G401 (cell line): ENCODE data around the gene HSP90AA1. TPM values are rescaled to one million over a fixed set of nuclear protein-coding genes. Genes with fewer than 3 reads are reported as not detected.
A peak's percentile ranks its signal among the peaks of the same experiment; 100 is the strongest.
"Not testable (repeated sequence)": the region's sequence is repeated elsewhere in the genome, so short reads cannot be mapped to it uniquely, and the experiment has no call there.

Experiments
- DNase-seq: peaks from one replicate; pipeline ENCODE4 v3.0.0-alpha.2; 2015; ENCODE audit warnings: low spot score
- in situ Hi-C: cut with HindIII; loops from 2 replicates; pipeline ENCODE4 v1.10.0; 2016; ENCODE audit warnings: low sequenced_read_pairs, mixed read lengths
- total RNA-seq: library from RNA; depleted of rRNA; stranded (reverse); fragments of >200 nt; shearing (Covaris generic); gene quantifications from 2 replicates; pipeline ENCODE4 v1.2.3, GENCODE V29; 2014

HSP90AA1 gene
- total RNA-seq, 1 experiment from 2014 or later: 248 TPM

DNA sequence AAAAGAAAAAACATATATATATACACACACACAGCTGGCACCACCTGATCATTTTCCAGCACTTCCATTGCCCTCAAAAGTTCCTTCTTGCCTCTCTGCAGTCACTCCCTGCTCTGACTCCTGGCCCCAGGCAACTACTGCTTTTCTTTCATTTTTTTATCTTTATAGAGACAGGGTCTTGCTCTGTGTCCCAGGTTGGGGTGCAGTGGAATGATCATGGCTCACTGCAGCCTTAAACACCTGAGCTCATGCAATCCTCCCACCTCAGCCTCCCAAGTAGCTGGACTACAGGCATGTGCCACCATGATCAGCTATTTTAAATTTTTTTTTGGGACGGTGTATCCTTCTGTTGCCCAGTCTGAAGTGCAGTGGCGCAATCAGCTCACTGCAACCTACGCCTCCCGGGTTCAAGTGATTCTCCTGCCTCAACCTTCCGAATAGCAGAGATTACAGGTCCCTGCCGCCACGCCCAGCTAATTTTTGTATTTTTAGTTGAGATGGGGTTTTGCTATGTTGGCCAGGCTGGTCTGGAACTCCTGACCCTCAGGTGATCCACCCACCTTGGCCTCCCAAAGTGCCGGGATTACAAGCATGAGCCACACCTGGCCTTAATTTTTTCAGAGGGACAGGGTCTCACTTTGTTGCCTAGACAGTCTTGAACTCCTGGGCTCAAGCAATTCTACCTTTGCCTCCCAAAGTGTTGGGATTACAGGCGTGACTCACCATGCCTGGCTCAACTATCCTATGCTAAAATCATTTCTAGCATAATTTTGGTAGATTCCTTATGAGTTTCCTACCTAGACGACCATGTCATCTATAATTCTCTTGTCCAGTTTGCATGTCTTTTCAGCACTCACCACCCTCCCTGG is 7.8 kb downstream of the HSP90AA1 start:
- no peak for DNase-seq
- in situ Hi-C loops: loop anchor here (25.0 kb wide), 1 partner anchor 233 kb away; the partner anchor contains the start of genes MOK and ZNF839

DNA sequence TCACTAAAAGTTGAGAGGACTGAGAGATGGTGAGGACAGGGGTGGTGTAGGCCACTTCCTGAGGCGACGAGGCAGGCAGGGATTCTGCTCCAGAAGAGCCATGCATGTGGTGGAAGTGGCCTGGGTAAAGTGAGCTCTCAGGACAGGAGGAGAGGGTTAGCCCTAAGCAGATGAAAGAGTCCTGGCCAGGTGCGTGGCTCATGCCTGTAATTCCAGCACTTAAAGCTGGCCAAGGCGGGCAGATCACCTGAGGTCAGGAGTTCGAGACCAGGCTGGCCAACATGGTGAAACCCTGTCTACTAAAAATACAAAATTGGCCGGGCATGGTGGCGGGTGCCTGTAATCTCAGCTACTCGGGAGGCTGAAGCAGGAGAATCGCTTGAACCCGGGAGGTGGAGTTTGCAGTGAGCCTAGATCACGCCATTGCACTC is 8.5 kb downstream of the HSP90AA1 start:
- DNase-seq: not testable (repeated sequence)
- in situ Hi-C loops: loop anchor here (25.0 kb wide), 1 partner anchor 234 kb away; the partner anchor contains the start of genes MOK and ZNF839

DNA sequence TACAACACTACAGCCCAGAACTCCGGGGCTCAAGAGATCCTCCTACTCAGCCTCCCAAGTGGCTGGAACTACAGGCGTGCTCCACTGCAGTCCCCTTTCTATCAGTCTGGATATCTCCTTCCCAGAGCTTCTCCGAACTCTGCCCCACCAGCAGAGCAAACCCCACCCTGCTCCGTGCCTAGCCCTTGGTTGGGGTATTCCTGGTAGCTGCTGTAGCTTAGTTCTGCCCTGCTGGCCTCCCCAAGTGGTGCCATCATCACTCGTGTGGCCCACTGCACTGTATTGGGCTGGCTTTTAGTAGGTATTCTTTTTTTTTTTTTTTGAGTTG is 9.5 kb downstream of the HSP90AA1 start:
- no peak for DNase-seq
- in situ Hi-C loops: loop anchor here (25.0 kb wide), 1 partner anchor 235 kb away; the partner anchor contains the start of genes MOK and ZNF839

DNA sequence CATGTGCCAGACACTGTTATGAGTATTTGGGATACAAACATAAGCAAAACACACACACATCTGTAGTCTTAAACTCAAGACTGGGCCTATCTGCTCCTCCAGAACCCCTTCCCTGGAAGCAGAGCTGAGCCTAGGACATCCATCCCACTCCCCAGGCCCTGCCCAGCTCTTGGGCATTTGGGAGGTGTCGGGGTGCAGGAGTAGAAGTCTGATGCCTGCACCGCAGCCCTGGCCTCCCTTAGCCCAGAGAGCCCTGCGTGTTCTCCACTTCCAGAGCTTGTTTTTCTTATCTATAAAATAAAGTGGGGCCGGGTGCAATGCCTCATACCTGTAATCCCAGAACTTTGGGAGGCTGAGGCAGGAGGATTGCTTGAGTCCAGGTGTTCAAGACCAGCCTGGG is 11.7 kb downstream of the HSP90AA1 start:
- no peak for DNase-seq
- in situ Hi-C loops: loop anchor here (25.0 kb wide), 1 partner anchor 237 kb away; the partner anchor contains the start of genes MOK and ZNF839

DNA sequence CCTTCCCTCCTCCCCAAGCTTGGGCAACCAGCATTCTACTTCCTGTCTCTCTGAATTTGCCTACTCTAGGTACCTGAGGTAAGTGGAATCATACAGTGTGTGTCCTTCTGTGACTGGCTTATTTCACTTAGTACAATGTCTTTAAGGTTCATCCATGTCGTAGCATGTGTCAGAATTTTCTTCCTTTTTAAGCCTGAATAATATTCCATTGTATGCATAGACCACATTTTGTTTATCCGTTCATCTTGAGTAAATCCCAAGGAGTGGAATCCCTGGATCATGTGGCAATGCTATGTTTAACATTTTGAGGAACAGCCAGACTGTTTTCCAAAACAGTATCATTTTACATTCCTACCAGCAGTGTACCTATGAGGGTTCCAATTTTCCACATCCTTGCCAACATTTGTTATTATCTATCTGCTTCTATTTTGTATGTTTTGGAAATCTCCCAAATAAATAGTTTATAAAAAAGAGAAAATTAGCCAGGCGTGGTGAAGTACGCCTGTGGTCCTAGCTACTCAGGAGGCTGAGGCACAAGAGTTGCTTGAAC is 12.4 kb downstream of the HSP90AA1 start:
- in situ Hi-C loops: no loop called here

DNA sequence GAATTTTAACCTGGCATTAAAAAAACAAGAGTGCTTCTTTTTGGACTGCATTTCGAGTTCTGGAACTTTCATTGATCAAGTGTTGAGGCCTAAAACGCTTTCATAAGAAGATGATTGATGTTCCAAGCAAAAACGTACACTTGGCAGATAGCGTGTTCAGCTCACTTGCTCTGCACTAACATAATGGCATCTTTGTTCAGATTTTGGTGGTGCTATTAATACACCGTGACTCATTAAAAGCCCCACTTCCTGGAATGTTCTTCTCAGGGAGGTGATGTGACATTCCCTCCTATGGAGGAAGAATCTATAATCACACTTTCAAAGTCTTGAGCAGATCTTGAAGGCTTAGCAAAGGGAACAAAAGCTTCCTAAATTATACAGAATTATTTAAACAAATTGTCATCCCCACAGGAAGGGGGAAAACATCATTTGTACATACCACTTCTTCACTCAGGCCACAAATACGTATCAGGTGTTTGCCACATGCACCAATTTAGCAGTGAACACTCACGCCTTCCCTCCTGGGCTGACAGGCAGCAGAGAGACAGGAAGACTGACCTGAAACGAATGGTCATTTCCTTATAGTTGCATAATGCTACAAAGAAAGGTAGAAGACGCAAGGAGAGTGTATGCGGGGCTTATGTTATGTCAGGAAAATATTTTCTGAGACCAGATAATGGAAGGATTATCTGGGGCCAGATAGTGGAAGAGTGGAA is 15.4 kb downstream of the HSP90AA1 start:
- in situ Hi-C loops: no loop called here
- DNase-seq: no peak

More for the DNA sequence above, 12.4 kb downstream of the HSP90AA1 start:
- no peak for DNase-seq

DNA sequence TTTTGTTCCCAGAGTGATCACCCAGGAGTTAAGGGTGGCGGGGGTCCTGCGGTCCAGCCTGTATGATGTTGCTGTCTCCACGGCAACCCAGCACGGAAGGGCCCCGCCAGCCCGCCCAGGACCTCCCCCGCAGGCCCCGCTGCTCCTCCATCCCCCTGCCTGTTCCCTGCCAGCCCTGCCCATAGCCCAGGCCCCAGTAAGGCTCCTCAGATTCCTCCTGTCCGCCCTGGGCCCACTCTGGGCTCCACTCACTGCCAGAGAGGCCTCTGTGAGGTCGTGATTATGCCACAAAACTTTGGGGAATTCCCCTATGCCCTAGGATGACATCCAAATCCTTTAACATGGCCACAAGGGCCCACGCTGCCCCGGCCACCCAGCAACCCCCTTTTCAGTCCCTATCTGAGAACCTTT is 20.8 kb downstream of the HSP90AA1 start:
- in situ Hi-C loops: no loop called here
- DNase-seq: no peak

DNA sequence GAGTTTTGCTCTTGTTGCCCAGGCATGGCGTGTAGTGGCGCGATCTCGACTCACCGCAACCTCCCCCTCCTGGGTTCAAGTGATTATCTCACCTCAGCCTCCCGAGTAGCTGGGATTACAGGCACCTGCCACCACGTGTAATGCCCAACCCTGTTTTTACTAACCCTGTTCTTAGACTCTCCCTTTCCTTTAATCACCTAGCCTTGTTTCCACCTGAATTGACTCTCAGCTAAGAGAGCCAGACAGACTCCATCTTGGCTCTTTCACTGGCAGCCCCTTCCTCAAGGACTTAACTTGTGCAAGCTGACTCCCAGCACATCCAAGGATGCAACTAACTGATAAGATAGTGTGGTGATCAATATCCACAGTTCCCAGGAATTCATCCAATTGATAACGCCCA is 22.3 kb downstream of the HSP90AA1 start:
- DNase-seq, in situ Hi-C loops: not testable (repeated sequence)

DNA sequence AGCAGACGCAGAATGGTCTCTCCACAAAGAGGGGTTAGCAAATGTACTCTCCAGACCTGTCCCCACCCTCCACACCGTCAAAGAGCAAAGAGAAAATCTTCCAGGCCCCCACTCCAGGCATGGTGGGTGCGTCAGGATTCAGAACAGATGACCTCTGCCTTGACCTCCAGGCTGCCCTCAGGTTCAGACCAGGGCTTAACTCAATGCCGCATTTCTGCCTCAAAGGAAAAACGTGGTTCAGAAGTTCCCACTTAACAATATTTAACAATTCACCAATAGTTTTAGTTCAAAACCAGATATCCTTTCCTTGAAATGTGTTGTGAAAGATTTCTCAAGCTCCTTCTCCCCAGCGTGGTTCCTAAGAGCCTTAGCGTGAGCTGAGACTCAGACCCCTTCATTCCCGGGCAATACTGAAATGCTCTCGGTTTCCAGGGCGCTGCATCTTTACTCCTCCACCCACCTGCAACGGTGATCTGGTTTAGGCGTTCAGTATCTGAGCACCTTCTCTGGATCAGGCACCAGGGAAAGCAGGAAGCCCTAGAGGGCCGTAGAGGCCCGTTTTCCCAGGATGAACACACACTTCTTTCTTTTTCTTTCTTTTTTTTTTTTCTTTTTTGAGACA is 22.9 kb downstream of the HSP90AA1 start:
- DNase-seq: no peak
- in situ Hi-C loops: no loop called here

DNA sequence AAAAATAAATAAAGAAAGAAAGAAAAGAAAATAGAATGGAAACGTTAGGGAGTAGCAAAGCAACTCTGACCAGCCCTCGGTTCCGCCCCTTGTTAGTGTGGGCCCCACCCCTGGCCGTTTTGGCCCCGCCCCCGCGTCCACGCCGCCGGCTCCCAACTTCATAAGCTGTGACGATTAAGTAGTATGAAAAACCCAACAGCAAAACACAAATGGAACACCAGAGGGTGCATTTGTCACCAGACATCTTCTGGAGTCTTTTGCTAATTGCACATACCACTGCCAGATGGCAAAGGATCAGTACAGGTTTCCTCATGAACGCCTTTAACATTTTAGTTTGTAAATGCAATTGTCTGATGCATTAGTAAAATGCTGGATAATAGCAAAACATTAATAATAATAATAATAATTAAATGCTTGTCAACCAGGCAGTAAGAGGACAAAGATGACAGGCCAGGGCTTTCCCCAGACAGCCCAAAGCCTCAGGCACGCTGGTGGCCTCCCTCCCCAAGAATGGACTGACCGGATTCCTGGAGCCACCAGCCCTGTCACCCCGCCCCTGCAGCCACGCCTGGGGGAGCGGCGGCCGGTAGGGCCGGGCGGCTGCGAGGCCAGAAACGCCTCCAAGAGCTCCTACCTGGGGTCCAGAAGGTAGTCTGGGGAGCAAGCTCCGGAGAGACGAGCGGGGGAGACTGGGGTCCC is 23.6 kb downstream of the HSP90AA1 start:
- in situ Hi-C loops: no loop called here
- peak; percentile 88 for DNase-seq

DNA sequence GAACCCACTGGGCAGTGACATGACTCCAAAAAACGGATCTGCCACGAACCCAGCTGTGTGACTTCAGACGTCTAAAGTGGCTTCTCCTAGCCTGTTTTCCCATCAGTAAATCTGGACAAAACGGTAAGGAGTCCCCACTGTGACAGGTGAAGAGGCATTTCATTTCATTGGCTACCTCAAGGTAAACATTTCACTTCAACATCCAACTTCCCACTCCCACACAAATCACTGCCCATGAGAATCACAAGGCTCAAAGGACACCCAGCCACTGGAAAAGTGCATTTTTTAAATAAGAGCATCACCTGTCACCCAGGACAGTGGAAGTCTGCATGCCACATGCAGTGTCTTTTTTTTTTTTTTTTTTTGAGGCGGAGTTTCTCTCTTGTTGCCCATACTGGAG is 27.9 kb downstream of the HSP90AA1 start:
- in situ Hi-C loops: no loop called here
- no peak for DNase-seq

DNA sequence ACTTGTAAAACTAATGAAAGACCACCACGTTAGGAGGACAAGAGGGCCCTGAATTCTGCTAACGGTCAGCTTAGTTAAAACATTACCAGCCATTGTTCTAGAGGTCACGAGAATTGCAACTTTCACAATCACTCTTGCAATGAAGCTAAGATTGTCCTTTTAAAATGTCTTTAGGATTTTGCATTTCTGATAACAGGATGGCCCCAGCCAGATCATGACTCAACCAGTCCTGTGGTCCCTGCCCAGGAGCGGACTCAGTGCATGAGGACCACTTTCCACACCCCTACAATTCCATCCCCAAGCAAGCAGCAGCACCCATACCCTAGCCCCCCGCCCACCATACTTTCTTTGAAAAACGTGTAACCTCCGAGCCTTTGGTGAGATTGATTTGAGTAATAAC is 28.7 kb downstream of the HSP90AA1 start:
- no peak for DNase-seq
- in situ Hi-C loops: no loop called here

DNA sequence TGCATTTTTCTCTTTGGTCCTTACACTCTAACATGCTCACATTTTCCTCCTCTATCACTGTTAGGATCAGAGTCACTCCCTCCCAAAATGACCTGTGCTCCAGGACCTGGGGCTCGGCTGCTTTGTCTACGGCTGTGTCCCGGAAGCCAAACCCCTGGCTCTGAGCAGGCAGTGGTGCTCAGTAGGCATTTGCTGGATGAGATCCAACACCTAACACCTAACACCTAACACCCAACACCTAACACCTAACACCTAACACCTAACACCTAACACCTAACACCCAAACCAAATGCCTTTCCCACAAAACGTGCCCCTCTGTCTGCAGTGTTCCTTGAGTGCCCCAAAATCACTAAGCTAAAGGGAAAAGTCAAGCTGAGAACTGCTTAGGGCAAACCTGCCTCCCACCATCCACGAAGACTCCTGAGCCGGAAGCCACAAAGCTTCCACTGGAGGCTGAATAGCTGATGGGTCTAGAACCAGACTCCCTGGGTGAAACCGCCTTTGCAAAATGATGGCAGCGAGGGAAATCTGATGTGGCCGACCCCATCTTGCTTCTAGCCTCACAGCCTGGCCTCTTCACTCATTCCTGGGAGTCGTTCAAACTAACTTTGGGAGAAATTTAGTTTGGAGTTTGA is 29.2 kb downstream of the HSP90AA1 start:
- in situ Hi-C loops: no loop called here

DNA sequence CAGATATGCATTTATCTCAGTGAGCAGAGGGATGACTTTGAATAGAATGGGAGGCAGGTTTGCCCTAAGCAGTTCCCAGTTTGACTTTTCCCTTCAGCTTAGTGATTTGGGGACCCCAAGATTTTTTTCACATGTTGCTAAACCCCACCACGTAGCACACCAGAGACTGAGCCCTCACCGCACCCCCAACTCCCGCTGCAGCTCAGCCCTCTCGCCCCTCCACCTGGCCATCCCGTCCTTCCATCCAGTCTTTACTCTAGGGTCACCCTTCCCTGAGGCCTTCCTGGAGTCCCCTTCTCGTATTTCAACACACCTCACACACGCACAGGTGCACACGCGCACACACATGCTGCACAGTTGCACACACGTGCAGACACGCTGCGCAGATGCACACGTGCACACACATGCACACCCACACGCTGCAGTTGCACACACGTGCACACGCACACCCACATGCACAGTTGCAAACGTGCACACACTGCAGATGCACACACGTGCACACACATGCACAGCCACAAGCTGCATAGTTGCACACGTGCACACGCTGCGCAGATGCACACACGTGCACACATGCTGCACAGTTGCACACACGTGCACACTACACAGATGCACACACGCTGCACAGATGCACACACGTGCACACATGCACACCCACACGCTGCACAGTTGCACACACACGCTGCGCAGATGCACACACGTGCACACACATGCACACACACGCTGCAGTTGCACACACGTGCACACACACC is 30.0 kb downstream of the HSP90AA1 start:
- DNase-seq: no peak
- in situ Hi-C loops: no loop called here

More for the DNA sequence above, 29.2 kb downstream of the HSP90AA1 start:
- DNase-seq: no peak

DNA sequence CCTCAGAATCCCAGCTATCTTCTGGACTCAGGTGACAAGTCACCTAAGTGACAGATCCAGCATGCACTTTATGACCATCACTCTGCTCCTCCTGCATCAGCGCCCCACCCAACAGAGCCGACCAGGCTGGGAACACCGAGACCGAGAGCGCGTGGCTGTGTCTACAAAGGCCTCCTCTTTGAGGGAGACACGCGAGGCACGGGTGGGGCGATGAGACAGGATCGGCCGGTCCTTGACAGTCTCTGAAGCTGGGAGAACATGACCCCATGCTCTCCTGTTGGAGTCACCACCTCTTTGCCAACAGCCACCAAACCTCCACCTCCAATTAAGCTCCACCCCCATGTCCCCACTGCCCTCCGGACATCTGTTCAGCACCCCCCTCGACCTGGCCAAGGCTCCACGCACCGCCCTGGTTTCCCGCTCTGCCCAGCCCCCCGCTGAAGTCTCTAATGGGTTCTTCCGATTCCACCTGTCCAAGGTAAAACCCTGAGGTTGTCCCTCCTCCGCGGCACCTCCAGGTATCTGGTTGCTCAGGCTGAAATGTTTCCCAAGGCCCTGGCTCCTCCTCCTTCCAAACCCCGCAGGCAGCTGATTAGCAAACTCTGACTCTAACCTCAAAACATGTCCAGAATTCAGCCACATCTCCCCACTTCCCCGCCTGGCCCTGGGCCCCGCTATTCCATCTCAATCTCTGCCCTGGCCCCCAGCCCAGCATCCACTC is 31.5 kb downstream of the HSP90AA1 start:
- in situ Hi-C loops: no loop called here
- peak; percentile 27 for DNase-seq

DNA sequence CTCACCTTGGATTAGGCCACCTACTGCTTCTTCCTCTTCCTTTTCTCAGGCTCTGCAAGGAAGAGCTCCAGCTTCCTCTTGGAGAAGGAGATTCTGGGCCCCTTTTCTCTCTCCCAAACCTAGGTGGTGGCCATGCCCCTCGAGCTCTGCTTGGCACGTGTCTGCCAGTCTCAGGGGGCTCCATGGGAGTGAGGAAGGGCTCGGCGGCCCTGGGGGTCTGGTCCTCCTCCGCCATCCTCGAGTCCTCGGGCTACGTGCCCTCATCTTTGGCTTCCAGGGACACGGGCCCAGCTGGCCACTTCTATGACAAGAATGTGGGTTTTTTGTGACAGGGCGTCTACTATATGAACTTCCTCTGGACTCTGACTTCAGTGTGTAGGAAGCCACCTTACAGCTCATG is 34.3 kb downstream of the HSP90AA1 start:
- DNase-seq: no peak
- in situ Hi-C loops: no loop called here

DNA sequence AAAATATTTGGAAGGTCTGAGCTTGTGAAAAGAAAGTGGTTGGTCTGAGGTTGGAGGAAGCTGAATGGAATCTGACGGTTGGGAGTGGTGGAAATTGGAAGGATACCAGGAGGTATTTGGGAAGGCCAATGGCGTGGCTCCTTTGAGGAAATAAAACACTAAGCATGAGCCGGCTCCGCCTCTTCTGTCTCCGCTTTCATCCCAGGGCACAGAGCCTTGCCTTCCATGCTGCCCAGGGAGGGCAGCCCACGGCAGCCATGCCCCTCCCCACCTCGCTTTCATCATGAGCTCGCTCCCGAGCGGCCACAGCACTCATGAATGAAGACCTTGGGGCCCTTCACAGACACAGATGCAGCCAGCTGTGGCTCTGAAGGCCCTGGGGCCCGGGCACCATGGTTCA is 36.2 kb downstream of the HSP90AA1 start:
- no peak for DNase-seq
- in situ Hi-C loops: no loop called here
